ENCODE measurements around the gene PNPLA6.
"Not testable (repeated sequence)": the region's sequence is repeated elsewhere in the genome, so short reads cannot be mapped to it uniquely, and the experiment has no call there.

PNPLA6 gene

GRCh38 chr19:7558667-7559066 is 23.1 kb downstream of the PNPLA6 start:
- no peak for DNase-seq

DNA sequence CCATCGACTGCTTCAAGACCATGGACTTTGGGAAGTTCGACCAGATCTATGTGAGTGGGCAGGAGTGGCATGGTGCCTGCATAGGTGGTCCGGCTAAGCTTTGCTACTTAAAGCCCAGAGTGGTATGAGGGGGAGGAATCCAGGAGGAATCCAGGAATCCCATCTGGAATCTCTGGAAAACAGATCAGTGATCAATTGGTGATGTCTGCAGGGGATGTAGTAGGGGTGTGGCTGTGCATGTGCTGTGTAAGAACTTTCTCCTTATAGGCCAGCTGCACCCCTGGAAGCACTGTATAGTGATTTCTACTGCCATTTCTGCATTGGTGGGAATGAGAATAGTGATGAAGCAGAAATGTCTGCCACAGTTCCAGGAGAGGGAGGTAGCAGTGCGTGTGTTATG is 23.6 kb downstream of the PNPLA6 start:
- DNase-seq = no peak

DNA sequence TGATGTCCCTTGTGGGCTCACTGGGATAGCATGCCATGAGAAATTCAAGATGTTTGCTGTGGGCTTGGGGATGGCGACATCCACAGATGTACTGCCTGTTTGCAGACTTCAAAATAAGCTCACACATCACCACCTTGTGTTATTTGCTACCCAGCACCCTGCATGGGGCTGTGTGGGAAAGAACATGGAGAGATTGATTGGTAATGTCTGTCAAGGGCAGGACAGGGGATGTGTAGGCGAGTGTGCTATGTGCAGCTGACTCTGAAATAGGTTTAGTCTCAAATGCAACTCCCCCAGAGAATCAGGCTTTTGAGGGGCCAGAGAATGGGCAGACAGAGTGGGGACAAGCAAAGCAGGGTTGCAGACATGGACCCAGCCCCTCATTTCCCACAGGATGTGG is 24.7 kb downstream of the PNPLA6 start:
- DNase-seq = no peak

DNA sequence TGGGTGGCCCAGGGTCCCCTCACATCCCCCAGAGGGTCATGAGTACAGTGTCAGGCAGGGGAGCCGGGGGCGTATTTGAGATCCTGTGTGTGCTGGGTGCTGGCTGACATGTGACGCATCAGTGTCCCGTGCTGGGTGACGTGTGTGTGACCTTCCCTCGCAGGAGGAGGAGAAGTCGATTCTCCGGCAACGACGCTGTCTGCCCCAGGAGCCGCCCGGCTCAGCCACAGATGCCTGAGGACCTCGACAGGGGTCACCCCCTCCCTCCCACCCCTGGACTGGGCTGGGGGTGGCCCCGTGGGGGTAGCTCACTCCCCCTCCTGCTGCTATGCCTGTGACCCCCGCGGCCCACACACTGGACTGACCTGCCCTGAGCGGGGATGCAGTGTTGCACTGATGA is 25.8 kb downstream of the PNPLA6 start:
- DNase-seq = no peak

- DNase-seq = no peak
Observed at GRCh38 chr19:7562646-7563393, 27.3 kb downstream of the PNPLA6 start.

DNA sequence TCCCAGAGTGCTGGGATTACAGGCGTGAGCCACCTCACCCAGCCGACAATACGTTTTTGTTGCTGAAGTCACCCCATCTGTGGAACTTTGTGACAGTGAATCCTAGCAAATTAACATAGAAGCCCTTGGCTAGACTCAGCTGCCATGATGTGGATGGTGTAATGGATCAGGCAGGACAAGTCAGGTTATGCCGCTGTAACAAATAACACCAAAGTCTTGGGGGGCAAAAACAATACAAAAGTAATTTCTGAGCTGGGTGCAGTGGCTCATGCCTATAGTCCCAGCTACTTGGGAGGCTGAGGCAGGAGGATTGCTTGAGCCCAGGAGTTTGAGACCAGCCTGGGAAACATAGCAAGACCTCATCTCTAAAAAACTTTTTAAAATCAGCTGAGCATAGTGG is 29.3 kb downstream of the PNPLA6 start:
- DNase-seq = no peak

GRCh38 chr19:7565332-7565731 is 29.8 kb downstream of the PNPLA6 start:
- DNase-seq = no peak

- no peak for DNase-seq
Observed at GRCh38 chr19:7570761-7571160, 35.2 kb downstream of the PNPLA6 start.

GRCh38 chr19:7575434-7576040 is 40.0 kb downstream of the PNPLA6 start:
- DNase-seq = no peak

DNA sequence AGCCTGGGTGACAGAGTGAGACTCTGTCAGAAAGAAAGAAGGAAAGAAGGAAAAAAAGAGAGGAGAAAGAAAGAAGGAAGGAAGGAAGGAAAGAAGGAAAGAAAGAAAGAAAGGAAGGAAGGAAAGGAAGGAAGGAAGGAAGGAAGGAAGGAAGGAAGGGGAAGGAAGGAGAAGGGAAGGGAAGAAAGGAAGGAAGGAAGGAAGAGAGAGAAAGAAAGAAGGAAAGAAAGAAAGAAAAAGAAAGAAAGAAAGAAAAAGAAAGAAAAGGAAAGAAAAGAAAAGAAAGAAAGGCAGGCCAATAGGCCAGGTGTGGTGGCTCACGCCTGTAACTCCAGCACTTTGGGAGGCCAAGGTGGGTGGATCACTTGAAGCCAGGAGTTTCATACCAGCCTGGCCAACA is 41.9 kb downstream of the PNPLA6 start:
- DNase-seq = not testable (repeated sequence)

DNA sequence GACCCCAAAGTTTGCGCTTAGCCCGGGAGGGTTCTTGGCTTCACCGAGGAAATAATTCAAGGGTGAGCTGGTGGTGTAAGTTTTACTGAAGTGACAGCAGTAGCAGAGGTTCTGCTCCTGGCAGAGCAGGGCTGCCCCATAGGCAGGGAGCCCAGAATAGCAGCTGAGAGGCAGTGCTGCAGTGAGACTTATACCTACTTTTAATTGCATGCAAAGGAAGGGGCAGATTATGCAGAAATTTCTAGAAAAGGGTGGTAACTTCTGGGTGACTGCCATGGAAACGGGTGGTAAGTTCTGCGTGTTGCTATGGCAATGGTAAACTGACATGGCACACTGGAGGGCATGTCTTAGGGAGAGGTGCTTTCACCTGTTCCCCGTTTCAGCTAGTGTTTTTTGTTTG is 42.6 kb downstream of the PNPLA6 start:
- DNase-seq = no peak

DNA sequence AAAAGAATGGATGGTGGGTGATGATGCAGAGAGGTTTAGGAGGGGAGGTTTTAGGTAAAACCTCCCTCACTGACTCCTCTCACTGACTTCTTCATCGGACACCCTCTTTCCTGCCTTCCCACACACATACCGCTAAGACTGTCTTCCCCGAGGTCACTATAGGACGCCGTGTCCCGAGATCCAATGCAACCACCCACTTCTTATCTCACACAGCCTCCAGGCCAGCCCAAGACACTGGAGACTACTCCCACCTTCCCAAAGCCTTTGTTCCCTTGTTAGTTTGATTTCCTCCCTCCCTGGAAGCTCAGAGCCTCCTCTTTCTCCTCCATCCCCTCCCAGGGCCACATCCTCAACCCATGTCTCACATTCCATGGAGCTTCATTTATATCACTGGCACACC is 43.7 kb downstream of the PNPLA6 start:
- no peak for DNase-seq

DNA sequence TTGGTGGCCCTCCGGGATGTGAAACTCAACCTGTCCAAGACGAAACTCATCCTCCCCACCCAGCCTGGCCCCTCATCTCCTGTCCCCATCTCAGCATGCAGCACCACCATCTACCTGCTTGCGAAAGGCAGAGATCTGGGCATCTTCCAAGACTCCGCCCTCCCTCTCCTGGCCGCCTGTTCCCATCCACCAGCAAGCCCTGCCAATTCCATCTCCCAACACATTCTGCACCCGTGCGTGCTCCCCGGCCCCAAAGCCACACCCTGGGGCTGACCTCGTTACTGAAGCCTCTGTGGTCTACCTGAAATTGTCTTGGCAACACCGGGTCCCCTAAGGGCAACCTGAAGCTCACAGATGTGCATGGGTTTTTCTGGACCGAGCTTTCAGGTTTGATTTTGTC is 46.9 kb downstream of the PNPLA6 start:
- DNase-seq = no peak

- DNase-seq = no peak
Observed at GRCh38 chr19:7589822-7590221, 54.3 kb downstream of the PNPLA6 start.

DNA sequence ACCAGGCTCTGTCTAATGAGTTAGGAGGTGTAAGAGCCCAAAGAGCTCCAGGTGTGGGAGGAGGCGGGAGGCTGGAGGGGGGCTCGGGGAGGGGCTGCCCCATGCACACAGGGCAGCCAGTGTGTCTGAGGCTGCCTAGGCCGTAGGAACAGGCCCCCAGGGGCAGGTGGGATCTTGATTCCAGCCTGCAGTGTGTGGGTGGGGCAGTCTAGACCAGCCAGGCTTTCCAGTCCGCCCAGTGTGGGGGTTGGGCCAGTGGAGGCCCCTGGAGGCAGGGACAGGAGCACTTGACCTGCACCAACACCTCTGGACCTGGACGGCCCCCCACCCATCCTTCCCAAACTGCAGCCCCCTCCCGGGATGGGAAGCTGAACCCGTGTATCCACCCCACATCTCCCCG is 54.7 kb downstream of the PNPLA6 start:
- DNase-seq = no peak

DNA sequence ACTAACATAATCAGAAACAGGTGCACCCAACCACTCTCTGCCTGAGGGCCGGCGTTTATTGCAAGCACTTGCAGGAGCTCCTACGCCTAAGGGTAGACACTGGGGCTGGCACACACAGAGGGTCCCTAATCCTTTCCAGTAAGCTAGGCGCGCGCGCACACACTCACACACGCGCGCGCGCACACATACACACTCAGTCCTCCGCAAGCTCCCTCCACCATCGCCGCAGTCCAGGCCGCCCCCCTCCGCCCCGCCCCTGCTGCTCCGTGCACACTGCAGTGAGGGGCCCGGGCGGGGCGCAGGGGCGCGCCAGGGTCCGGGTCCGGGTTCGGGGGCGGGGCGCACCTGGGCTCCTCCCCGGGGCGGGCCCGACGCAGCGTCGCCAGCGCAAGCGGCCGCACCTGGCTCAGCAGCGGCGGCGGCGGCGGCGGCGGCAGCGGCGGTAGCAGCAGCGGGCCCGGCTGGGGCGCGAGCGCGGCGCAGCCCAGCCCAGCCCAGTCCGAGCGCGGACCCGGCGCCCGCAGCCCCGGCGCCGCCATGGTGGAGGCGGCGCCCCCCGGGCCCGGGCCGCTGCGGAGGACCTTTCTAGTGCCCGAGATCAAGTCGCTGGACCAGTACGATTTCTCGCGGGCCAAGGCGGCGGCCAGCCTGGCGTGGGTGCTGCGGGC is 60.1 kb downstream of the PNPLA6 start, which contains the start of gene CAMSAP3:
CAMSAP3 (plus strand) TSS at position 398 of the 668 bp plus-strand sequence; CDS start at position 538, 140 bp downstream.
- peak; percentile 26 for DNase-seq

- no peak for DNase-seq
Observed at GRCh38 chr19:7596211-7596937, 60.9 kb downstream of the PNPLA6 start.

DNA sequence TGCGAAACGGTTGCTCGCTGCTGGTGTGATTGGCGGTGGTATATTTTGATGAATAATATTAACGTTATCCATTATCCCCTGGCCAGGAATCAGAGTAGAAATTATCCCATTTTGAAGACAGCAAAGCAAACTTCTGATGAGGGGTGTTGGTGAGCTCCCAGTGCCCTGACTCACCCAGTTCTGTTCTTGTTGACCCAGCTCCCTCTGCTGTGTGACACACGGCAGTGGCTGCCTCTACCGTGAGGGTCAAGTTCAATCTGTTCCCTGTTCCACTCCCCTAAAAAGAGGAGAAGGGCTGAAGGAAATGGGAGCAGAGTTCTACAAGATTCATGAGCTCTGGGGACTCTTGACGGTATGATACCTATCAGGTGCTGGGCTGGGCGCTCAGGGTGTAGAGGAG is 62.2 kb downstream of the PNPLA6 start:
- DNase-seq = no peak

GRCh38 chr19:7598180-7598579 is 62.7 kb downstream of the PNPLA6 start:
- DNase-seq = no peak

DNA sequence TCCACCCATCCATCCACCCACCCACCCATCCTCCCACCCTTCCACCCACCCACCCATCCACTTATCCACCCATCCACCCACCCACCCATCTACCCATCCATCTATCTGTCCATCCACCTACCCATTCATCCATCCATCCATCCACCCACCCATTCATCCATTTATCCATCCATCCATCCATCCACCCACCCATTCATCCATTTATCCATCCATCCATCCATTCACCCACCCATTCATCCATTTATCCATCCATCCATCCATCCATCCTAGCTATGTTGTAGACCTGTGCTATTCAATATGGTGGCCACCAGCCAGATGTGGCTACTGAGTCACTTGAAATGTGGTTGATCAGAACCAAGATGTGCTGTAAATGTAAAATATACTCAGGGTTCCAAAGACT is 65.2 kb downstream of the PNPLA6 start:
- no peak for DNase-seq

DNA sequence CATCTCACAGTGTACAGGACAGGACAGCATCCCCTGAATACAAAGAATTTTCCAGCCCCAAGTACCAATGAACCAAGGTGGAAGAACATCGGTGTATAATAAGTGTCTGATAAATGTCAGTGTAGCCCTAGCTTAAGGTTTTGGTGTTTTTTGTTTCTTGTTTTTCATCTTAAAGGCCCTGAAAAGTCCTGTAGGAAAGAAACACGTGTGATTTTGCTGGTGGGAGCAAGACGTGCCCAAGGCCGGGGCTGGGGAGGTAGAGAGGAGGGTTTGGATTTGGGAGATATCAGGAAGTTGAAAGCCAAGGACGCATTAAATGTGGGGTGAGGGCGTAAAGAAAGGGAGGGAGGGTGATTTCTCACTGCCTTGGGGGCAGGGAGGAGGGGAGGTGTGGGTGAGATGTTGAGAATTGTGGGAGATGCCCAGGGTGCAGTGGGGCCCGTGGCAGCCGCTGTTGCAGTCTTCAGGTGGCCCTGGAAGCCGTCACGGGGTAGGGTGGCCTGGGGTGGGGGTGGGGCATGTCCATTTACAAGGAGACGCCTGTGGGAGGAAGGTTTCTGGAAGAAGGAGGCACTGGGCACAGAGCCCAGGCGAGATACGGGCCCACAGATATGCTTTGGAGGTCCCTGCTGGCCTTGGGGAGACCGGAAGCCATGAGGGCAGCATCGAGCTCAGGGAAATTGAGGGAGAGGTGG is 66.9 kb downstream of the PNPLA6 start:
- no peak for DNase-seq

DNA sequence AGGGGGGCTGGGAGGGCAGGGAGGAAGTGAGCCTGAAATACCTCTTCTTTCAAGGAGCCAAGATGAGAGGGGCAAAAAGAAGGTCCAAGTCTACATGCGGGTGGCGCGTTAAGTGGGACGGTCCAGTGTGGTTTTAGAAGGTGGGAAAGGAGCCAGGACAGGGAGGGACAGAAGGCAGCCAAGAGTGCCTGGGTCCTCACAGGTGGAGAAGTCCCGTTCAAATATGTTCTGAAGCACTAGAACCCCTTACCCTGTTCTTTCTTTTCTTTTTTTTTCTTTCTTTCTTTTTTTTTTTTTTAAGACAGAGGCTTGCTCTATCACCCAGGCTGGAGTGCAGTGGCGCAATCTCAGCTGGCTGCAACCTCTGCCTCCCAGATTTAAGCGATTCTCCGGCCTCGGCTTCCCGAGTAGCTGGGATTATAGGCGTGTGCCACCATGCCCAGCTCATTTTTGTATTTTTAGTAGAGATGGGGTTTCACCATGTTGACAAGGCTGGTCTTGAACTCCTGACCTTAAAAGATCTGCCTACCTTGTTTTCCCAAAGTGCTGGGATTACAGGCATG is 67.5 kb downstream of the PNPLA6 start:
- DNase-seq = no peak

GRCh38 chr19:7603919-7604318 is 68.4 kb downstream of the PNPLA6 start:
- no peak for DNase-seq
